H1 (cell line): Measurements from ENCODE around the gene WDR64. TPM values are rescaled to one million over a fixed set of nuclear protein-coding genes. Genes with fewer than 3 reads are reported as not detected.

Source experiments
- CTCF ChIA-PET: fragments of 300-600 bp; sonication (Branson Sonifier 250); formaldehyde crosslinking; loops from one replicate; lab custom pipeline; 2021; ENCODE audit not compliant: partially characterized antibody; lab: Charles Lee
- POLR2A ChIA-PET: fragments of 300-600 bp; sonication (Branson Sonifier 250); formaldehyde crosslinking; loops from one replicate; lab custom pipeline; 2021; ENCODE audit warnings: inconsistent platforms; ENCODE audit not compliant: partially characterized antibody; lab: Charles Lee
- DNase-seq, 2 experiments: peaks; one replicate each; pipeline versions ENCODE4 v3.0.0 to v3.0.0-alpha.2; 2010 to 2022; ENCODE audit warnings: low spot score in 2 of 2, low read depth in 1 of 2, mixed read lengths in 1 of 2
- FAIRE-seq: peaks from 2 replicates; lab custom pipeline; 2011; peaks lifted over from hg19 to GRCh38; lab: Jason Lieb, UNC
- H2AFZ ChIP-seq: 2 replicates; pipeline ENCODE4 v1.8.1; 2012; ENCODE audit warnings: low read length, inconsistent platforms
- H2AK5ac ChIP-seq: 2 replicates; pipeline ENCODE4 v1.6.1; 2013; ENCODE audit warnings: low read depth, low read length
- H2BK120ac ChIP-seq: replicated peaks from 2 replicates; pipeline ENCODE3; 2013; ENCODE audit warnings: low read depth, low read length, inconsistent platforms
- H2BK12ac ChIP-seq: 2 replicates; pipeline ENCODE4 v1.6.1; 2013; ENCODE audit warnings: low read depth, low read length
- H2BK15ac ChIP-seq: 2 replicates; pipeline ENCODE4 v1.6.1; 2013; ENCODE audit warnings: low read length
- H2BK20ac ChIP-seq: 2 replicates; pipeline ENCODE4 v1.6.1; 2013; ENCODE audit warnings: low read length
- H2BK5ac ChIP-seq: 2 replicates; pipeline ENCODE4 v1.6.1; 2013; ENCODE audit warnings: low read depth, low read length
- H3K14ac ChIP-seq: 2 replicates; pipeline ENCODE4 v1.6.1; 2013; ENCODE audit warnings: inconsistent platforms; ENCODE audit not compliant: insufficient read length
- H3K18ac ChIP-seq: 2 replicates; pipeline ENCODE4 v1.6.1; 2013; ENCODE audit warnings: low read length; ENCODE audit errors: extremely low read depth
- H3K23ac ChIP-seq: 2 replicates; pipeline ENCODE4 v1.6.1; 2013; ENCODE audit warnings: inconsistent platforms; ENCODE audit not compliant: insufficient read length
- H3K23me2 ChIP-seq: 2 replicates; pipeline ENCODE4 v1.6.1; 2013; ENCODE audit warnings: low read depth, low read length
- H3K27ac ChIP-seq: 2 replicates; pipeline ENCODE4 v1.6.1; 2011; ENCODE audit warnings: low read depth, low read length, inconsistent platforms
- H3K27me3 ChIP-seq, 4 experiments: replicated peaks in 1 of 4; 1 replicate in 1 of 4; 2 replicates in 3 of 4; pipeline versions ENCODE4 v1.6.1 to v1.8.1; 2011 to 2013; ENCODE audit warnings: low read length in 3 of 4, mild to moderate bottlenecking in 3 of 4, inconsistent platforms in 2 of 4, mixed read lengths in 2 of 4, moderate library complexity in 1 of 4; ENCODE audit not compliant: control insufficient read depth in 3 of 4, insufficient read depth in 3 of 4; ENCODE audit errors: extremely low read depth in 1 of 4
- H3K36me3 ChIP-seq, 4 experiments: 2 replicates each; pipeline versions ENCODE4 v1.6.1 to v1.8.1; 2011 to 2013; ENCODE audit warnings: mild to moderate bottlenecking in 4 of 4, low read length in 3 of 4, moderate library complexity in 2 of 4, control low read depth in 1 of 4, inconsistent platforms in 1 of 4; ENCODE audit not compliant: insufficient read depth in 4 of 4, control insufficient read depth in 2 of 4
- H3K4ac ChIP-seq: replicated peaks from 2 replicates; pipeline ENCODE3; 2013; ENCODE audit warnings: low read length, low read depth, mixed read lengths, inconsistent platforms; ENCODE audit not compliant: insufficient read length
- H3K4me1 ChIP-seq, 4 experiments: replicated peaks in 1 of 4; 1 replicate in 1 of 4; 2 replicates in 3 of 4; pipeline versions ENCODE4 v1.6.1 to v1.8.1; 2011 to 2013; ENCODE audit warnings: low read length in 3 of 4, inconsistent platforms in 2 of 4, mixed read lengths in 1 of 4; ENCODE audit not compliant: insufficient read depth in 4 of 4, control insufficient read depth in 3 of 4
- H3K4me2 ChIP-seq, 2 experiments: 2 replicates each; pipeline versions ENCODE4 v1.6.1 to v1.8.1; 2011 to 2013; ENCODE audit warnings: low read depth in 2 of 2, low read length in 2 of 2, control low read depth in 1 of 2, inconsistent platforms in 1 of 2, mild to moderate bottlenecking in 1 of 2; ENCODE audit not compliant: insufficient read depth in 1 of 2
- H3K4me3 ChIP-seq, 4 experiments: fragments of 200-600, 300-600 bp in 1 of 4; sonication (generic), shearing (Covaris generic), sonication (Bioruptor Twin) in 1 of 4; 2 replicates each; pipeline versions ENCODE4 v1.5.1 to v1.8.1; 2011 to 2016; ENCODE audit warnings: low read length in 4 of 4, low read depth in 3 of 4, control low read depth in 2 of 4, inconsistent platforms in 2 of 4, mild to moderate bottlenecking in 2 of 4, mixed read lengths in 1 of 4, moderate library complexity in 1 of 4; ENCODE audit not compliant: insufficient read depth in 2 of 4; ENCODE audit errors: extremely low read depth in 1 of 4
- H3K56ac ChIP-seq: replicated peaks from 2 replicates; pipeline ENCODE3; 2013; ENCODE audit warnings: low read depth, mild to moderate bottlenecking, mixed read lengths, low read length, inconsistent platforms; ENCODE audit not compliant: insufficient read length
- H3K79me1 ChIP-seq: 2 replicates; pipeline ENCODE4 v1.6.1; 2013; ENCODE audit warnings: low read depth, low read length, control low read depth
- H3K79me2 ChIP-seq, 2 experiments: 2 replicates each; pipeline versions ENCODE4 v1.6.1 to v1.8.1; 2012 to 2013; ENCODE audit warnings: low read length in 2 of 2, mild to moderate bottlenecking in 2 of 2, inconsistent platforms in 1 of 2; ENCODE audit not compliant: insufficient read depth in 2 of 2, control insufficient read depth in 1 of 2
- H3K9ac ChIP-seq, 4 experiments: replicated peaks in 1 of 4; 1 replicate in 1 of 4; 2 replicates in 3 of 4; pipeline versions ENCODE4 v1.6.1 to v1.8.1; 2011 to 2013; ENCODE audit warnings: low read depth in 3 of 4, low read length in 3 of 4, control low read depth in 2 of 4, mild to moderate bottlenecking in 2 of 4, moderate library complexity in 2 of 4, inconsistent platforms in 1 of 4; ENCODE audit errors: extremely low read depth in 1 of 4
- H3K9me3 ChIP-seq, 2 experiments: 2 replicates each; pipeline versions ENCODE4 v1.6.1 to v1.8.1; 2012 to 2013; ENCODE audit warnings: mild to moderate bottlenecking in 2 of 2, moderate library complexity in 2 of 2, control low read depth in 1 of 2, inconsistent platforms in 1 of 2, low read depth in 1 of 2, low read length in 1 of 2, mixed read lengths in 1 of 2; ENCODE audit not compliant: insufficient read depth in 2 of 2
- H4K20me1 ChIP-seq, 2 experiments: replicated peaks in 1 of 2; 2 replicates each; pipeline versions ENCODE3 to v1.8.1; 2011 to 2013; ENCODE audit warnings: inconsistent platforms in 2 of 2, low read length in 2 of 2, mild to moderate bottlenecking in 1 of 2; ENCODE audit not compliant: insufficient read depth in 2 of 2, control insufficient read depth in 1 of 2
- H4K5ac ChIP-seq: 2 replicates; pipeline ENCODE4 v1.6.1; 2013; ENCODE audit warnings: low read length, low read depth, mixed read lengths, inconsistent platforms; ENCODE audit not compliant: insufficient read length
- H4K8ac ChIP-seq: 2 replicates; pipeline ENCODE4 v1.8.0; 2013; ENCODE audit warnings: mild to moderate bottlenecking, moderate library complexity, low read length, inconsistent platforms; ENCODE audit not compliant: insufficient read depth; ENCODE audit errors: extremely low read depth
- H4K91ac ChIP-seq: replicated peaks from 2 replicates; pipeline ENCODE3; 2013; ENCODE audit warnings: low read length, mixed read lengths, inconsistent platforms; ENCODE audit not compliant: insufficient read length
- ASH2L ChIP-seq: fragments of 200-600, 300-600 bp; sonication (generic); IDR thresholded peaks from one replicate; pipeline ENCODE4 v1.7.1; 2017; ENCODE audit warnings: low read length
- CHD1 ChIP-seq: IDR thresholded peaks from 2 replicates; pipeline ENCODE4 v1.6.1; 2012; ENCODE audit warnings: low read depth, low read length, improper control_type of control experiment
- CHD2 ChIP-seq: IDR thresholded peaks from 2 replicates; pipeline ENCODE4 v1.6.1; 2012; ENCODE audit warnings: low read length, improper control_type of control experiment
- HDAC2 ChIP-seq, 2 experiments: fragments of 300-600 bp in 1 of 2; sonication (generic) in 1 of 2; IDR thresholded peaks; 2 replicates each; pipeline ENCODE4 v1.6.1; 2011 to 2012; ENCODE audit warnings: low read depth in 2 of 2, low read length in 2 of 2, mild to moderate bottlenecking in 2 of 2, moderate library complexity in 2 of 2, borderline replicate concordance in 1 of 2, inconsistent platforms in 1 of 2
- JUND ChIP-seq: IDR thresholded peaks from 2 replicates; pipeline ENCODE4 v1.6.1; 2011; ENCODE audit warnings: mild to moderate bottlenecking, improper control_type of control experiment, low read length
- KDM5A ChIP-seq: fragments of 200-600 bp; IDR thresholded peaks from 2 replicates; pipeline ENCODE4 v1.7.1; 2012; ENCODE audit warnings: mild to moderate bottlenecking, low read length, inconsistent platforms, mixed read lengths
- POLR2AphosphoS5 ChIP-seq: IDR thresholded peaks from 2 replicates; pipeline ENCODE4 v1.6.1; 2011; ENCODE audit warnings: low read depth, low read length
- SAP30 ChIP-seq: fragments of 300-600 bp; sonication (generic); IDR thresholded peaks from 2 replicates; pipeline ENCODE4 v1.7.1; 2012; ENCODE audit warnings: low read length, moderate library complexity, mild to moderate bottlenecking, inconsistent platforms; ENCODE audit not compliant: insufficient read depth, insufficient replicate concordance
- SRF ChIP-seq: IDR thresholded peaks from 2 replicates; pipeline ENCODE4 v1.6.1; 2011; ENCODE audit warnings: mild to moderate bottlenecking, low read depth, low read length, moderate library complexity
- TAF1 ChIP-seq: IDR thresholded peaks from 2 replicates; pipeline ENCODE4 v1.6.1; 2011; ENCODE audit warnings: mild to moderate bottlenecking, low read depth, low read length
- TCF12 ChIP-seq: IDR thresholded peaks from 2 replicates; pipeline ENCODE4 v1.6.1; 2011; ENCODE audit warnings: low read depth, mild to moderate bottlenecking, low read length
- TEAD4 ChIP-seq: IDR thresholded peaks from 2 replicates; pipeline ENCODE4 v1.6.1; 2012; ENCODE audit warnings: low read depth, low read length, inconsistent platforms, mixed read lengths
- WGBS, 2 experiments: shearing (Covaris generic) in 1 of 2; methylation state at CpG; one replicate each; pipeline versions ENCODE4 v1.1.6 to v1.1.7; 2013 to 2015; ENCODE audit warnings: low lambda C conversion rate in 2 of 2, mixed read lengths in 2 of 2, inconsistent platforms in 1 of 2, low coverage in 1 of 2, missing lambda C conversion rate in 1 of 2; ENCODE audit not compliant: insufficient replicate concordance in 2 of 2, insufficient coverage in 1 of 2, insufficient read length in 1 of 2; ENCODE audit errors: extremely low coverage in 1 of 2, missing lambda C conversion rate in 1 of 2; 5-methylcytosine and 5-hydroxymethylcytosine counted together
- polyA plus RNA-seq, 7 experiments: library from polyadenylated mRNA; depleted of rRNA in 3 of 7; stranded (reverse) in 5 of 7; unstranded in 2 of 7; fragments of >200 nt in 5 of 7; fragments of 200-250 nt in 2 of 7; gene quantifications; 1 replicate in 5 of 7; 2 replicates in 1 of 7; 4 replicates in 1 of 7; pipeline versions ENCODE4 v1.2.1 to v1.2.3, GENCODE V29; 2011 to 2013; ENCODE audit warnings: missing spikeins in 2 of 7, mixed read lengths in 2 of 7
- total RNA-seq: library from RNA; stranded (reverse); fragmentation: NEBNext Ultra II Directional; extraction: Animal tissue kit (Norgen Biotek cat#: 25700); gene quantifications from 2 replicates; pipeline ENCODE4 v1.2.1, GENCODE V29; 2021
- TF ChIP-seq, protein P1 (sequence below): IDR thresholded peaks from 2 replicates; pipeline ENCODE4 v1.6.1; 2012; ENCODE audit warnings: inconsistent platforms
- TF ChIP-seq, protein P2 (sequence below): IDR thresholded peaks from 2 replicates; pipeline ENCODE4 v1.6.1; 2011; ENCODE audit warnings: low read length, improper control_type of control experiment

The WDR64 gene
- total and polyA plus RNA-seq, 2 of the 8 experiments (the other 6 are each of a cell fraction or from before 2014, with no cell fraction given): 0.02 TPM; not detected in 1

DNA sequence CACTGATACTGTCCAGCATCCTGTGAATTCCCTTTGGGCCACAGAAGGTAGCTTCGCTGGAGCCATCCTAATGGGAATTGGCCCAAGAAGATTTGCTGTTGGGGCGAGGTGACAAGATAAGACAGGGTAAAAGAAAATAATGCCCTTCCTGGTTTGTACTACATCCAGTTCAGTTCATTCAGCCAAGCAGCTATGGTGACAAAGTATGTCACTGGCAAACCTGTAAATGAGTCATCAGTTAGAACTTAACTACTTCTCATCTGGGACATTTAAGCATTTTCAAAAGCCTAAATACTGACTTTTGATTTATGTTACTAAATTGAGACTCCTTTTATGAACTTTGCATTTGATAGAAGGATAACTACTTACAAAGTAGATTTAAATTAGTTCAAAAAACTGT, 54.2 kb downstream of the WDR64 start:
- Histone ChIP-seq H3K18ac (no peak overlapping the region), H3K4me1 (no peaks in the 10 kb centered on the region), H3K9me3 (no peaks in the 10 kb centered on the region), H4K20me1 (no peaks in the 10 kb centered on the region), H3K27me3 (no peaks in the 10 kb centered on the region), H2AFZ (no peak overlapping the region), H3K4me2 (no peak overlapping the region), H2BK20ac (no peak overlapping the region), H2BK15ac (no peak overlapping the region), H3K14ac (no peak overlapping the region), H3K56ac (no peak overlapping the region), H3K9ac (no peak overlapping the region), H2BK120ac (no peak overlapping the region), H4K91ac (no peak overlapping the region), H3K23ac (no peak overlapping the region), H3K79me2 (no peaks in the 10 kb centered on the region), H3K23me2 (no peaks in the 10 kb centered on the region; the same call in 1 of the 2 replicates), H2AK5ac (no peak overlapping the region), H4K8ac (no peak overlapping the region), H3K36me3 (no peaks in the 10 kb centered on the region), H3K27ac (no peak overlapping the region), H3K4ac (no peak overlapping the region), H4K5ac (no peak overlapping the region), H2BK5ac (no peak overlapping the region), H3K79me1 (no peaks in the 10 kb centered on the region), H2BK12ac (no peak overlapping the region), H3K4me3 (no peak overlapping the region)
- FAIRE-seq (no peak), DNase-seq (no peak)
- CTCF ChIA-PET: interaction anchor here (0.7 kb wide), 1 partner anchor 31 kb away, joined by 3 read pairs; no protein-coding TSS in a partner anchor
- POLR2A ChIA-PET: no interaction called here
- 85% methylated on average over 2 of the region's 2 CpGs; no CpG with 5 or more reads in 1 of the 2 experiments for WGBS, 2 experiments
- TF ChIP-seq HDAC2 (IDR thresholded peaks at IDR 0.05; ENCODE audit: borderline replicate concordance in 1 of 2, low read depth in 2 of 2, low read length in 2 of 2) (no peak), TCF12 (no peak), KDM5A (no peak), CHD2 (no peak), SAP30 (no peak), SRF (no peak), CHD1 (no peak), ASH2L (no peak), JUND (no peak), TEAD4 (no peak), TAF1 (no peak), POLR2AphosphoS5 (no peak)
- TF ChIP-seq, protein P1, sequence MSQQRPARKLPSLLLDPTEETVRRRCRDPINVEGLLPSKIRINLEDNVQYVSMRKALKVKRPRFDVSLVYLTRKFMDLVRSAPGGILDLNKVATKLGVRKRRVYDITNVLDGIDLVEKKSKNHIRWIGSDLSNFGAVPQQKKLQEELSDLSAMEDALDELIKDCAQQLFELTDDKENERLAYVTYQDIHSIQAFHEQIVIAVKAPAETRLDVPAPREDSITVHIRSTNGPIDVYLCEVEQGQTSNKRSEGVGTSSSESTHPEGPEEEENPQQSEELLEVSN: no peak
- TF ChIP-seq, protein P2, sequence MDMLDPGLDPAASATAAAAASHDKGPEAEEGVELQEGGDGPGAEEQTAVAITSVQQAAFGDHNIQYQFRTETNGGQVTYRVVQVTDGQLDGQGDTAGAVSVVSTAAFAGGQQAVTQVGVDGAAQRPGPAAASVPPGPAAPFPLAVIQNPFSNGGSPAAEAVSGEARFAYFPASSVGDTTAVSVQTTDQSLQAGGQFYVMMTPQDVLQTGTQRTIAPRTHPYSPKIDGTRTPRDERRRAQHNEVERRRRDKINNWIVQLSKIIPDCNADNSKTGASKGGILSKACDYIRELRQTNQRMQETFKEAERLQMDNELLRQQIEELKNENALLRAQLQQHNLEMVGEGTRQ: no peak
